ENCODE measurements around the gene AP5S1.

- TF ChIP-seq CTCF (conservative IDR thresholded peaks at IDR 0.05) (no peak), ZFX (IDR thresholded peaks at IDR 0.05) (no peak)
These were observed 34.1 kb downstream of the AP5S1 start for GRCh38 chr20:3854462-3854871.
